C4-2B (cell line): Measurements from ENCODE around the gene VPS45.

Experiments used
- H3K27ac ChIP-seq: fragments of 450-650 bp; 2 replicates; pipeline ENCODE4 v1.5.1; 2017
- CTCF ChIP-seq: fragments of 450-650 bp; conservative IDR thresholded peaks from 2 replicates; pipeline ENCODE4 v1.5.1; 2017; ENCODE audit warnings: mild to moderate bottlenecking
- ZFX ChIP-seq: fragments of 450-650 bp; IDR thresholded peaks from 2 replicates; pipeline ENCODE4 v1.6.1; 2017

The VPS45 gene

GRCh38 chr1:150171801-150172200 is 104.2 kb downstream of the VPS45 start:
- H3K27ac ChIP-seq: no peak overlapping the region
- TF ChIP-seq ZFX (no peak), CTCF (no peak)

DNA sequence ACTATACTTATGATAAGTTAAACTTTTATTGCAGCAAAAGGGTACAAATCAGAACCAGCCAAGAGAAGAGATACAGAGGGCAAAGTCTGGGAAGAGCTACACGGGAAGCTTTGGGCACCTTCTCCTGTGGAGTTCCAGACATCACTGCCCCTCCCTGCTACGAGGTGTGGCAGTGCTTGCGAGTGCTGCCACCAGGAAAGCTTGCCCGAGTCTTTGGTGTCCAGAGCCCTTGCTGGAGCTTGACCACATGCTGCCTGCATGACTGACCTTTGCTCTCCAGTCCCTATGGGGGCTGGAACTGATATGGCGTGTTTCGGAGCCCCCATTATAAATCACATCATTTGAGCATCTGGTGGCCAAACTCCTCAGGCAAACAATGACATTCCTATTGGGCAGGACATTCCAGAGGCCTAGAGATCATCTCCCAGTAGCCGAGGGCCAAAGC is 105.6 kb downstream of the VPS45 start:
- TF ChIP-seq CTCF (no peak), ZFX (no peak)
- no peak overlapping the region for H3K27ac ChIP-seq

GRCh38 chr1:150176593-150176992 is 109.0 kb downstream of the VPS45 start:
- TF ChIP-seq CTCF (no peak), ZFX (no peak)
- no peak overlapping the region for H3K27ac ChIP-seq

DNA sequence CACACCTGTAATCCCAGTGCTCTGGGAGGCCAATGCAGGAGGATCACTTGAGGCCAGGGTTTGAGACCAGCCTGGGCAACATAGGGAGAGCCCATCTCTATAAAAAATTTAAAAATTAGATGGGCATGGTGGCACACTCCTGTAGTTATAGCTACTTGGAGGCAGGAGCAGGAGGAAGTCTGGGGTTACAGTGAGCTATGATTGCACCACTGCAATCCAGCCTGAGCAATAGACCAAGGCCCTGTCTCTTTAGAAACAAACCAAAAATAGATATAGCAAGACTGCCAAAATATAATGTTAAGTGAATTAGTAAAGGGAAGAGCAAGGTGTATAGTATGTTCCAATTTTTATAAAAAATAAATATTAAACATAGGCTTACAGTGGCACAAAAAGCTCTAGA is 111.0 kb downstream of the VPS45 start:
- TF ChIP-seq ZFX (no peak), CTCF (no peak)
- no peak overlapping the region for H3K27ac ChIP-seq

DNA sequence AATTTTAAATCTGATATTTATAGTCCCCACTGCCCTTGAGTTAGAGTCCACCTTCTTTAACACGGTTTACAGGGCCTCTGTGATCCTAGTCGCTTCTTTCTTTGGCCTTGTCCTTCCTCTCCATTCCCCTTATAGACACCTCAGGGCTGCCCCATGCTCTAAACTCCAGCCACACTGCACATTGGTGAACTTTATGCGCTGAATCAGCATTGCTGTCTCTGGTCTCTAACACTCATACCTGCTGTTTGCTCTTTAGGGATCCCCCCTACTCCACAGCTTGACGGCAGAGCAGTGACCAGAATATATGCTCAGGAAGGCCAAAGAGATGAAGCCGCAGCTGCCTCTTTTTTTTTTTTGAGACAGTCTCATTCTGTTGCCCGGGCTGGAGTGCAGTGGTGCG is 112.3 kb downstream of the VPS45 start:
- TF ChIP-seq ZFX: no peak
- TF ChIP-seq CTCF: no peak
- H3K27ac ChIP-seq: no peak overlapping the region

GRCh38 chr1:150180474-150180873 is 112.9 kb downstream of the VPS45 start:
- TF ChIP-seq ZFX (no peak), CTCF (no peak)
- no peak overlapping the region for H3K27ac ChIP-seq

- no peak for TF ChIP-seq ZFX
- TF ChIP-seq CTCF: no peak
- H3K27ac ChIP-seq: no peak overlapping the region
These were observed 114.7 kb downstream of the VPS45 start for GRCh38 chr1:150182247-150182646.
